ENCODE measurements around the gene ZNF77. TPM values are rescaled to one million over a fixed set of nuclear protein-coding genes. Genes with fewer than 3 reads are reported as not detected.

The ZNF77 gene
- total and polyA plus RNA-seq, 9 donors, result 3.0 to 7.4 (median 5.2) TPM

GRCh38 chr19:2984215-2984528, 39.4 kb upstream of the ZNF77 start:
- 0 to 2% (median 2%) methylated on average over 14 of the region's 14 CpGs for WGBS, 3 donors
- TF ChIP-seq POLR2A (IDR thresholded peaks at IDR 0.05), result peak; percentile 34
- TF ChIP-seq EP300 (IDR thresholded peaks at IDR 0.05), result no peak
- Histone ChIP-seq H3K36me3 (no peaks in the 10 kb centered on the region), H3K4me1 (ENCODE audit: insufficient read depth) (peaks cover 11% of the 10 kb centered on the region), H3K27me3 (no peaks in the 10 kb centered on the region), H3K4me3 (peak overlapping the region; percentile 29), H3K27ac (peak overlapping the region in 1 of 2 donors; percentile 65), H3K9me3 (no peaks in the 10 kb centered on the region)
- DNase-seq, result no peak
- intact Hi-C loops (cut with DNase I), result loop anchor here in 1 of 4 donors (5.0 kb wide), 1 partner anchor 43 kb away; the partner anchor contains the start of gene TLE2

GRCh38 chr19:2983351-2984214, 38.8 kb upstream of the ZNF77 start:
- H3K36me3 ChIP-seq, result no peaks in the 10 kb centered on the region
- H3K9me3 ChIP-seq, result no peaks in the 10 kb centered on the region
- TF ChIP-seq EP300 (IDR thresholded peaks at IDR 0.05) (peak; percentile 81), CTCF (IDR thresholded peaks at IDR 0.05) (no peak), POLR2A (IDR thresholded peaks at IDR 0.05) (no peak)
- DNase-seq, result peak; percentile 43 to 77 (median 62)
- peak overlapping the region; percentile 36 to 65 for H3K27ac ChIP-seq
- intact Hi-C loops (cut with DNase I), result loop anchor here in 1 of 4 donors (5.0 kb wide), 1 partner anchor 44 kb away; the partner anchor contains the start of gene TLE2
- peak overlapping the region; percentile 29 for H3K4me3 ChIP-seq
- H3K27me3 ChIP-seq, result no peaks in the 10 kb centered on the region
- 5 to 8% (median 8%) methylated on average over 24 of the region's 24 CpGs for WGBS, 3 donors
- H3K4me1 ChIP-seq (ENCODE audit: insufficient read depth), result peaks cover 11% of the 10 kb centered on the region

GRCh38 chr19:2982983-2983350, 38.2 kb upstream of the ZNF77 start:
- Histone ChIP-seq H3K27ac (peak overlapping the region; percentile 36 to 65), H3K27me3 (no peaks in the 10 kb centered on the region), H3K9me3 (no peaks in the 10 kb centered on the region), H3K36me3 (no peaks in the 10 kb centered on the region), H3K4me3 (no peak overlapping the region), H3K4me1 (ENCODE audit: insufficient read depth) (peaks cover 11% of the 10 kb centered on the region)
- WGBS, 3 donors, result 0 to 3% (median 3%) methylated on average over 10 of the region's 10 CpGs
- intact Hi-C loops (cut with DNase I), result loop anchor here in 1 of 4 donors (5.0 kb wide), 1 partner anchor 44 kb away; the partner anchor contains the start of gene TLE2
- TF ChIP-seq POLR2A (IDR thresholded peaks at IDR 0.05) (peak; percentile 30), CTCF (IDR thresholded peaks at IDR 0.05) (no peak), EP300 (IDR thresholded peaks at IDR 0.05) (peak; percentile 49)
- DNase-seq, result peak; percentile 82 to 93 (median 90)

GRCh38 chr19:2982561-2982960, 37.8 kb upstream of the ZNF77 start:
- no peak for DNase-seq
- Histone ChIP-seq H3K27me3 (no peaks in the 10 kb centered on the region), H3K9me3 (no peaks in the 10 kb centered on the region), H3K4me3 (no peak overlapping the region), H3K4me1 (ENCODE audit: insufficient read depth) (peaks cover 11% of the 10 kb centered on the region), H3K36me3 (no peaks in the 10 kb centered on the region), H3K27ac (peak overlapping the region; percentile 36 to 54)
- intact Hi-C loops (cut with DNase I), result loop anchor here in 1 of 4 donors (5.0 kb wide), 1 partner anchor 45 kb away; the partner anchor contains the start of gene TLE2
- TF ChIP-seq EP300 (IDR thresholded peaks at IDR 0.05) (no peak), CTCF (IDR thresholded peaks at IDR 0.05) (no peak), POLR2A (IDR thresholded peaks at IDR 0.05) (no peak)
- 35 to 38% (median 36%) methylated on average over 8 of the region's 8 CpGs for WGBS, 3 donors

GRCh38 chr19:2981898-2982297, 37.1 kb upstream of the ZNF77 start:
- no peaks in the 10 kb centered on the region for H3K36me3 ChIP-seq
- no peak overlapping the region for H3K4me3 ChIP-seq
- TF ChIP-seq EP300 (IDR thresholded peaks at IDR 0.05) (no peak), CTCF (IDR thresholded peaks at IDR 0.05) (no peak), POLR2A (IDR thresholded peaks at IDR 0.05) (no peak)
- no peaks in the 10 kb centered on the region for H3K27me3 ChIP-seq
- peaks cover 11% of the 10 kb centered on the region for H3K4me1 ChIP-seq (ENCODE audit: insufficient read depth)
- intact Hi-C loops (cut with DNase I), result loop anchor here in 1 of 4 donors (5.0 kb wide), 1 partner anchor 45 kb away; the partner anchor contains the start of gene TLE2
- no peak overlapping the region for H3K27ac ChIP-seq
- H3K9me3 ChIP-seq, result no peaks in the 10 kb centered on the region
- WGBS, 3 donors, result 85 to 92% (median 92%) methylated on average over 5 of the region's 5 CpGs
- no peak for DNase-seq

Data from ovary (tissue), 9 donors.